ENCODE data around the gene TNRC6A. TPM values are rescaled to one million over a fixed set of nuclear protein-coding genes. Genes with fewer than 3 reads are reported as not detected.
A peak's percentile ranks its signal among the peaks of the same experiment; 100 is the strongest.

TNRC6A gene
- 10 to 100 TPM; 45.8 to 70.7 (median 57.4) TPM for total RNA-seq

DNA sequence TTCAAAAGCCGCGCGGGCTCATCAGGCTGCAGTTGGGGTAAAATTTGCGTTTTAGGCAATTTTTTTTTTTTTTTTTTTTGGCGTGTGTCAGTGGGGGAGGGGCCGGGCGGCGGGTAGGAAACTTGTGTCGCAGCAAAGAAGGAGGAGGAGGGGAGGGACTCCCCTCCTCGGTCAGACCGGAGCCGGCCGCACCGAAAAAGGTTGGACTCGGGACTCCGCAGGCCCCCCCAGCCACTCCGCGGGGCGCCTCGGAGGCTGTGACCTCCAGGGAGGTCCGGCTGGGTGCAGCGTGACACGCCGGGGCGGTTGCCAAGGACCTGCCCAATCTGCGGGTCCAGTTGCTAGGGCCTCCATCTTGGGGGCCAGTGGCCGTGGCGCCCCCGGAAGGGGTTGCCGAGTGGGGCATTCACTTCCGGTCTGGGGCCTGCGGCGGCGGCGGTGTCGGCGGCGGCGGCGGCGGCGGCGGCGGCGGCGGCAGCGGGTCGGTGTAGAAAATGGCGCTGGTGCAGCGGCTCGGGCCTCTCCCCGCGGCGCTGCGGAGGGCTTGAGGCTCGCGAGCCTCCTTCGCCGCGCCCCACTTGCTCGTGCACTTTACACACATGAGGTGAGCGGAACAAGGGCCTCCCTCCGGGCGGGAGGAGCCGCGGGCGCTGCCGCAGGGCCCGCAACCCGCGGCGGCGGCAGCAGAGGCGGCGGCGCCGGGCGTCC, at the start of gene TNRC6A:
Gene TNRC6A, plus strand, starts transcription at position 409 of the 708 bp plus-strand sequence. Its CDS starts 191 bp downstream, at position 600.
- 1% methylated on average over 19 to 27 of the region's 78 CpGs for WGBS, 2 donors
- H3K4me1 ChIP-seq, result peaks cover 12 to 16% of the 10 kb centered on the region in 2 donors
- peak within 1 kb of the TSS; percentile 48 to 74 (median 58) for H3K4me3 ChIP-seq (replicated peaks in 1 of 3)
- DNase-seq, result peak; percentile 89 to 90
- intact Hi-C loops (cut with DNase I), result no loop called here
- H3K36me3 ChIP-seq, result no peaks in the 10 kb centered on the region
- H3K9me3 ChIP-seq, result no peaks in the 10 kb centered on the region
- peak within 1 kb of the TSS; percentile 90 to 94 (median 92) for H3K27ac ChIP-seq
- no peaks in the 10 kb centered on the region for H3K27me3 ChIP-seq
- TF ChIP-seq POLR2A (IDR thresholded peaks at IDR 0.05), result peak; percentile 17 to 84
- TF ChIP-seq, protein P1, sequence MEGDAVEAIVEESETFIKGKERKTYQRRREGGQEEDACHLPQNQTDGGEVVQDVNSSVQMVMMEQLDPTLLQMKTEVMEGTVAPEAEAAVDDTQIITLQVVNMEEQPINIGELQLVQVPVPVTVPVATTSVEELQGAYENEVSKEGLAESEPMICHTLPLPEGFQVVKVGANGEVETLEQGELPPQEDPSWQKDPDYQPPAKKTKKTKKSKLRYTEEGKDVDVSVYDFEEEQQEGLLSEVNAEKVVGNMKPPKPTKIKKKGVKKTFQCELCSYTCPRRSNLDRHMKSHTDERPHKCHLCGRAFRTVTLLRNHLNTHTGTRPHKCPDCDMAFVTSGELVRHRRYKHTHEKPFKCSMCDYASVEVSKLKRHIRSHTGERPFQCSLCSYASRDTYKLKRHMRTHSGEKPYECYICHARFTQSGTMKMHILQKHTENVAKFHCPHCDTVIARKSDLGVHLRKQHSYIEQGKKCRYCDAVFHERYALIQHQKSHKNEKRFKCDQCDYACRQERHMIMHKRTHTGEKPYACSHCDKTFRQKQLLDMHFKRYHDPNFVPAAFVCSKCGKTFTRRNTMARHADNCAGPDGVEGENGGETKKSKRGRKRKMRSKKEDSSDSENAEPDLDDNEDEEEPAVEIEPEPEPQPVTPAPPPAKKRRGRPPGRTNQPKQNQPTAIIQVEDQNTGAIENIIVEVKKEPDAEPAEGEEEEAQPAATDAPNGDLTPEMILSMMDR (IDR thresholded peaks at IDR 0.05), result no peak

DNA sequence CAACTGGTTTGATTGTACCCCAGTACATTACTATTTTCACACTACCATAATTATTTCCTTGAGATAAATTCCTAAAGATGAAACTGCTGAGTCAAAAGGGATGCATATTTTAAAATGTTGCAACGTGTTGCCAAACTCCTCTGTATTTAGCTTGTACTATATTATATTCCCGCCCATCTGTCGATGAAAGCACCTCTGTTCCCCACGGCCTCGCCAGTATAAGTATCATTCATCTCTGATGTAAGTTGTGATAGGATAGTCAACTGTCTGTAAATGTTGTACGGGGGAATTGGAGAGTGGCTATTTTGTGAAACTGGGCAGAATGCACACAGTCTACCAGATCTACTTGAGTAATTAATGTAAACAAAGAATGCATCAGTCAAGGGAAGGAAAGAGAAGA, 47.7 kb upstream of the TNRC6A start:
- Histone ChIP-seq H3K4me1 (peaks cover 0 to 7% of the 10 kb centered on the region in 2 donors), H3K36me3 (no peaks in the 10 kb centered on the region), H3K4me3 (replicated peaks in 1 of 3) (no peak overlapping the region), H3K27me3 (no peaks in the 10 kb centered on the region), H3K27ac (no peak overlapping the region), H3K9me3 (no peaks in the 10 kb centered on the region)
- 43 to 47% methylated on average over 6 of the region's 6 CpGs for WGBS, 2 donors
- TF ChIP-seq POLR2A (IDR thresholded peaks at IDR 0.05), result no peak
- TF ChIP-seq, protein P1 (IDR thresholded peaks at IDR 0.05), result no peak
- DNase-seq, result no peak
- intact Hi-C loops (cut with DNase I), result no loop called here

DNA sequence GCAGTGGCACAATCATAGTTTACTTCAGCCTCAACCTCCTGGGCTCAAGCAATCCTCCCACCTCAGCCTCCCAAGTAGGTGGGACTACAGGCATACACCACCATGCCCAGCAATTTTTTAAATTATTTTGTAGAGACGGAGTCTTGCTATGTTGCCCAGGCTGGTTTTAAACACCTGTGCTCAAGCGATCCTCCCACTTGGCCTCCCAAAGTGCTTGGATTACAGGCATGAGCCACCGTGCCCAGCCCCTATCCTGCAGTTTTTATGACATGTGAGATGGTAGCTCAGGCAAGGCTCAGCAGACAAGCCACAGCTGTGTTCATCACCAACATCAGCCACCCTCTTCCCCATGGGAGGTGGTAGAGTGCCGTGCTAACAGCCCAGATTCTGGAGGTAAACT, 46.2 kb upstream of the TNRC6A start:
- TF ChIP-seq, protein P1 (IDR thresholded peaks at IDR 0.05), result no peak
- no peak for TF ChIP-seq POLR2A (IDR thresholded peaks at IDR 0.05)
- no peak for DNase-seq
- Histone ChIP-seq H3K27me3 (no peaks in the 10 kb centered on the region), H3K9me3 (no peaks in the 10 kb centered on the region), H3K36me3 (no peaks in the 10 kb centered on the region), H3K27ac (no peak overlapping the region), H3K4me1 (peaks cover 0 to 7% of the 10 kb centered on the region in 2 donors), H3K4me3 (replicated peaks in 1 of 3) (no peak overlapping the region)
- intact Hi-C loops (cut with DNase I), result no loop called here
- 85 to 94% methylated on average over 4 of the region's 4 CpGs for WGBS, 2 donors

DNA sequence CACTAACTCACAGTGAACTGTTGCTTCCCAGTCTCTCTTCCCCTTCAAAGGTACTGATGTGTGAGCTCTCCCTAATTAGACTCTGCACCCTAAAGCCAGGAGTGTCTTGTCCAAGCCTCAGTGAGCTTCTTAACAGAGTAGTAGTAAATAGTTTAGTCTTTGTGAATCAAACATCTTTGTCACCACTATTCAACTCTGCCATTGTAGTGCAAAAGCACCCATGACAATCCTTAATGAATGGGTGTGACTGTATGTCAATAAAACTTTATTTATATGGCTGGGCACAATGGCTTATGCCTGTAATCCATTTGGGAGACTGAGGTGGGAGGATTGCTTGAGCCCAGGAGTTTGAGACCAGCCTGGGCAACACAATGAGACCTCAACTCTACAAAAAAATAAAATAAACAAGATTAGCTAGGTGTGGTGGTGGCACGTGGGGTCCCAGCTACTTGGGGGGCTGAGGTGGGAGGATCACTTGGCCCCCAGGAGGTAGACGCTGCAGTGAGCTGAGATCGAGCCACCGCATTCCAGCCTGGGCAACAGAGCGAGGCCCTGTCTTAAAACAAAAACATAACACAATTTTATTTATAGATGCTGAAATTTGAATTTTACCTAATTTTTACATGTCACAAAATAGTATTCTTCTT, 45.5 kb upstream of the TNRC6A start:
- Histone ChIP-seq H3K4me3 (replicated peaks in 1 of 3) (no peak overlapping the region), H3K27ac (no peak overlapping the region), H3K9me3 (no peaks in the 10 kb centered on the region), H3K27me3 (no peaks in the 10 kb centered on the region), H3K36me3 (no peaks in the 10 kb centered on the region), H3K4me1 (peaks cover 0 to 7% of the 10 kb centered on the region in 2 donors)
- 84 to 85% methylated on average over 5 of the region's 5 CpGs for WGBS, 2 donors
- DNase-seq, result no peak
- intact Hi-C loops (cut with DNase I), result no loop called here
- no peak for TF ChIP-seq POLR2A (IDR thresholded peaks at IDR 0.05)
- TF ChIP-seq, protein P1 (IDR thresholded peaks at IDR 0.05), result no peak
